HEK293 (cell line): ENCODE results near the gene NDE1.

Experiments
- CTCF ChIA-PET: fragments of 350-600 bp; formaldehyde crosslinking; extraction: SDS; loops from one replicate; lab custom pipeline; 2021; ENCODE audit warnings: antibody characterized with exemption; lab: Yijun Ruan, JAX
- POLR2A ChIA-PET: fragments of 300-600 bp; formaldehyde crosslinking; extraction: SDS; loops from one replicate; lab custom pipeline; 2020; ENCODE audit warnings: antibody characterized with exemption, inconsistent platforms; lab: Yijun Ruan, JAX
- H3K27ac ChIP-seq: fragments of 200-500 bp; sonication (Bioruptor generic); 2 replicates; pipeline ENCODE4 v1.5.1; 2014; ENCODE audit warnings: low read depth, low read length, control low read depth, inconsistent platforms; ENCODE audit errors: extremely low read depth
- H3K36me3 ChIP-seq, 2 experiments: fragments of 200-500 bp in 1 of 2; sonication (Bioruptor generic) in 1 of 2; 1 replicate in 1 of 2; 2 replicates in 1 of 2; pipeline ENCODE4 v1.5.1; 2014 to 2017; ENCODE audit warnings: inconsistent platforms in 2 of 2, low read length in 2 of 2; ENCODE audit not compliant: control insufficient read depth in 2 of 2, insufficient read depth in 1 of 2
- H3K4me1 ChIP-seq: fragments of 200-500 bp; sonication (Bioruptor generic); 2 replicates; pipeline ENCODE4 v1.5.1; 2014; ENCODE audit warnings: mild to moderate bottlenecking, low read length, inconsistent platforms; ENCODE audit not compliant: control insufficient read depth, insufficient read depth
- H3K4me3 ChIP-seq: 2 replicates; pipeline ENCODE4 v1.5.1; 2011; ENCODE audit warnings: low read depth, mild to moderate bottlenecking, control low read depth, low read length, moderate library complexity
- H3K9me3 ChIP-seq: fragments of 200-500 bp; sonication (Bioruptor generic); 2 replicates; pipeline ENCODE4 v1.5.1; 2014; ENCODE audit warnings: low read depth, low read length, inconsistent platforms; ENCODE audit not compliant: control insufficient read depth, insufficient read depth
- BCL11A ChIP-seq: fragments of 450-650 bp; formaldehyde crosslinking; IDR thresholded peaks from 2 replicates; pipeline ENCODE4 v1.5.1; 2016; ENCODE audit warnings: low read depth, missing biosample characterization, missing genetic modification characterization
- MEIS1 ChIP-seq: sonication (generic); formaldehyde crosslinking; IDR thresholded peaks from 2 replicates; pipeline ENCODE4 v1.8.1; 2022; ENCODE audit warnings: missing genetic modification reagents, mild to moderate bottlenecking, borderline replicate concordance
- PBX3 ChIP-seq: sonication (generic); formaldehyde crosslinking; IDR thresholded peaks from 2 replicates; pipeline ENCODE4 v1.8.1; 2022; ENCODE audit warnings: mild to moderate bottlenecking, moderate library complexity, missing genetic modification reagents
- REST ChIP-seq: fragments of 450-650 bp; formaldehyde crosslinking; IDR thresholded peaks from 2 replicates; pipeline ENCODE4 v1.5.1; 2016; ENCODE audit warnings: missing biosample characterization, missing genetic modification characterization
- TSHZ1 ChIP-seq: fragments of 450-650 bp; formaldehyde crosslinking; IDR thresholded peaks from 2 replicates; pipeline ENCODE4 v1.5.1; 2016; ENCODE audit warnings: missing biosample characterization, missing genetic modification characterization, borderline replicate concordance
- ZNF184 ChIP-seq: fragments of 450-650 bp; IDR thresholded peaks from 2 replicates; pipeline ENCODE4 v1.5.1; 2018; ENCODE audit warnings: missing biosample characterization, mild to moderate bottlenecking, missing genetic modification characterization
- ZNF248 ChIP-seq: fragments of 450-650 bp; formaldehyde crosslinking; IDR thresholded peaks from 2 replicates; pipeline ENCODE4 v1.5.1; 2017; ENCODE audit warnings: missing biosample characterization, missing genetic modification characterization
- ZNF26 ChIP-seq: fragments of 450-650 bp; formaldehyde crosslinking; IDR thresholded peaks from 2 replicates; pipeline ENCODE4 v1.5.1; 2016; ENCODE audit warnings: missing biosample characterization, missing genetic modification characterization
- ZNF510 ChIP-seq: fragments of 450-650 bp; formaldehyde crosslinking; IDR thresholded peaks from 2 replicates; pipeline ENCODE4 v1.5.1; 2018; ENCODE audit warnings: mild to moderate bottlenecking, missing genetic modification characterization, missing biosample characterization; ENCODE audit not compliant: insufficient replicate concordance
- ZNF544 ChIP-seq: fragments of 450-650 bp; formaldehyde crosslinking; IDR thresholded peaks from 2 replicates; pipeline ENCODE4 v1.5.0; 2017; ENCODE audit warnings: missing biosample characterization, missing genetic modification characterization
- ZXDB ChIP-seq: fragments of 450-650 bp; formaldehyde crosslinking; IDR thresholded peaks from 2 replicates; pipeline ENCODE4 v1.5.1; 2016; ENCODE audit warnings: missing biosample characterization, missing genetic modification characterization
- TF ChIP-seq, protein P1 (sequence below): fragments of 450-650 bp; formaldehyde crosslinking; IDR thresholded peaks from 2 replicates; pipeline ENCODE4 v1.5.1; 2016; ENCODE audit warnings: missing biosample characterization, missing genetic modification characterization, borderline replicate concordance
- TF ChIP-seq, protein P2 (sequence below): fragments of 450-650 bp; formaldehyde crosslinking; IDR thresholded peaks from 2 replicates; pipeline ENCODE4 v1.5.1; 2016; ENCODE audit warnings: missing biosample characterization, missing genetic modification characterization
- TF ChIP-seq, protein P3 (sequence below): IDR thresholded peaks from 2 replicates; pipeline ENCODE4 v1.6.1; 2011; ENCODE audit warnings: mild to moderate bottlenecking, low read depth, low read length, borderline replicate concordance
- TF ChIP-seq, protein P4 (sequence below): fragments of 450-650 bp; formaldehyde crosslinking; IDR thresholded peaks from 2 replicates; pipeline ENCODE4 v1.5.1; 2017; ENCODE audit warnings: missing biosample characterization, missing genetic modification characterization

NDE1 gene

GRCh38 chr16:15749371-15749770 is 99.3 kb downstream of the NDE1 start:
- ChIA-PET POLR2A (interaction anchor here (0.7 kb wide), 1 partner anchor 86 kb away, joined by 3 read pairs; no protein-coding TSS in a partner anchor), CTCF (interaction anchor here (0.6 to 1.2 kb wide), 2 partner anchors 17 to 107 kb away, joined by 3 read pairs; no protein-coding TSS in a partner anchor)
- H3K4me1 ChIP-seq, result no peaks in the 10 kb centered on the region
- no peak overlapping the region for H3K27ac ChIP-seq
- H3K36me3 ChIP-seq, result no peaks in the 10 kb centered on the region
- no peak overlapping the region for H3K4me3 ChIP-seq
- H3K9me3 ChIP-seq, result no peaks in the 10 kb centered on the region
- TF ChIP-seq REST (tag by site-specific recombination), result no peak
- TF ChIP-seq, all 188 proteins: peak for 0

DNA sequence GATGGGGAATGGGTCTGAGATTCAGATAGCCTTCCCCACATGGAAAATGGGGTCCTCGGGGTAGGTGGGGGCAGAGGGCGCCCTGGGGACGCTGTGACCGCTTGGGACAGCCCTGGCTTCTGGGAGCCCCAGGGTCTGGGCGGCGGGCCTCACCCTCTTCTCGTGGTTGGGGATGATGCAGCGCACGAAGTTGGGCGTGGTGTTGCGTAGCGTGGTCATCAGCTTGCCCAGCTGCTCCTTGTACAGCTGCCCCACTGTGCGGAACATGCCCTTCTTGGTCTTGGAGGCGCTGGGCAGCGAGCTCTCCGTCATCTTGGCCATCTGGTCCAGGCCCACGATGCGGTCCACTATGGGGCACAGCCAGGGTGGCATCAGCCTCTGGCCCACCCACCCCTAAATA is 99.9 kb downstream of the NDE1 start:
- H3K4me1 ChIP-seq, result no peaks in the 10 kb centered on the region
- H3K27ac ChIP-seq, result no peak overlapping the region
- H3K9me3 ChIP-seq, result no peaks in the 10 kb centered on the region
- TF ChIP-seq MEIS1 (CRISPR knock-in tag) (no peak), ZNF544 (no peak), TSHZ1 (tag by site-specific recombination) (no peak)
- TF ChIP-seq, protein P1, sequence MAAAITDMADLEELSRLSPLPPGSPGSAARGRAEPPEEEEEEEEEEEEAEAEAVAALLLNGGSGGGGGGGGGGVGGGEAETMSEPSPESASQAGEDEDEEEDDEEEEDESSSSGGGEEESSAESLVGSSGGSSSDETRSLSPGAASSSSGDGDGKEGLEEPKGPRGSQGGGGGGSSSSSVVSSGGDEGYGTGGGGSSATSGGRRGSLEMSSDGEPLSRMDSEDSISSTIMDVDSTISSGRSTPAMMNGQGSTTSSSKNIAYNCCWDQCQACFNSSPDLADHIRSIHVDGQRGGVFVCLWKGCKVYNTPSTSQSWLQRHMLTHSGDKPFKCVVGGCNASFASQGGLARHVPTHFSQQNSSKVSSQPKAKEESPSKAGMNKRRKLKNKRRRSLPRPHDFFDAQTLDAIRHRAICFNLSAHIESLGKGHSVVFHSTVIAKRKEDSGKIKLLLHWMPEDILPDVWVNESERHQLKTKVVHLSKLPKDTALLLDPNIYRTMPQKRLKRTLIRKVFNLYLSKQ (tag by site-specific recombination), result no peak
- ChIA-PET POLR2A (no interaction called here), CTCF (no interaction called here)
- H3K4me3 ChIP-seq, result no peak overlapping the region
- no peaks in the 10 kb centered on the region for H3K36me3 ChIP-seq

DNA sequence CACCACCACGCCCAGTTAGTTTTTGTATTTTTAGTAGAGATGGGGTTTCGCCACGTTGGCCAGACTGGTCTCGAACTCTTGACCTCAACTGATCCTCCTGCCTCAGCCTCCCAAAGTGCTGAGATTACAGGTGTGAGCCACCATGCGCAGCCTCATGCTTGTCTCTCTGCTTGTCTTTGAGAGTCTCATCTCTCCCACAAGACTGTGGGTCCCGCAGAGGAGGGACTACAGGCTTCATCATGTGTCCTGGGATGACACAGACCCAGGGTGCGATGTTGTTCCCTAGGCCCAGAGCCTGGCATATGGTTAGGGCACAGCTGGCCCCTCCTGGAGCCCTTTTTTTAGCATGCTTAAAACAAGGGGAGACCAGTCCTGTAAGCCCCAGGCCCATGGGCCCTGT is 101.9 kb downstream of the NDE1 start:
- H3K27ac ChIP-seq, result no peak overlapping the region
- ChIA-PET POLR2A (no interaction called here), CTCF (no interaction called here)
- H3K9me3 ChIP-seq, result no peaks in the 10 kb centered on the region
- H3K4me1 ChIP-seq, result no peaks in the 10 kb centered on the region
- H3K4me3 ChIP-seq, result no peak overlapping the region
- no peaks in the 10 kb centered on the region for H3K36me3 ChIP-seq
- TF ChIP-seq PBX3 (CRISPR knock-in tag) (no peak), ZXDB (tag by site-specific recombination) (no peak), ZNF184 (no peak), ZNF26 (tag by site-specific recombination) (no peak), ZNF248 (no peak), BCL11A (tag by site-specific recombination) (no peak), ZNF510 (tag by site-specific recombination) (no peak)
- TF ChIP-seq, protein P2, sequence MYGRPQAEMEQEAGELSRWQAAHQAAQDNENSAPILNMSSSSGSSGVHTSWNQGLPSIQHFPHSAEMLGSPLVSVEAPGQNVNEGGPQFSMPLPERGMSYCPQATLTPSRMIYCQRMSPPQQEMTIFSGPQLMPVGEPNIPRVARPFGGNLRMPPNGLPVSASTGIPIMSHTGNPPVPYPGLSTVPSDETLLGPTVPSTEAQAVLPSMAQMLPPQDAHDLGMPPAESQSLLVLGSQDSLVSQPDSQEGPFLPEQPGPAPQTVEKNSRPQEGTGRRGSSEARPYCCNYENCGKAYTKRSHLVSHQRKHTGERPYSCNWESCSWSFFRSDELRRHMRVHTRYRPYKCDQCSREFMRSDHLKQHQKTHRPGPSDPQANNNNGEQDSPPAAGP (tag by site-specific recombination), result no peak
- TF ChIP-seq, protein P3, sequence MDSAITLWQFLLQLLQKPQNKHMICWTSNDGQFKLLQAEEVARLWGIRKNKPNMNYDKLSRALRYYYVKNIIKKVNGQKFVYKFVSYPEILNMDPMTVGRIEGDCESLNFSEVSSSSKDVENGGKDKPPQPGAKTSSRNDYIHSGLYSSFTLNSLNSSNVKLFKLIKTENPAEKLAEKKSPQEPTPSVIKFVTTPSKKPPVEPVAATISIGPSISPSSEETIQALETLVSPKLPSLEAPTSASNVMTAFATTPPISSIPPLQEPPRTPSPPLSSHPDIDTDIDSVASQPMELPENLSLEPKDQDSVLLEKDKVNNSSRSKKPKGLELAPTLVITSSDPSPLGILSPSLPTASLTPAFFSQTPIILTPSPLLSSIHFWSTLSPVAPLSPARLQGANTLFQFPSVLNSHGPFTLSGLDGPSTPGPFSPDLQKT, result no peak
- TF ChIP-seq, protein P4, sequence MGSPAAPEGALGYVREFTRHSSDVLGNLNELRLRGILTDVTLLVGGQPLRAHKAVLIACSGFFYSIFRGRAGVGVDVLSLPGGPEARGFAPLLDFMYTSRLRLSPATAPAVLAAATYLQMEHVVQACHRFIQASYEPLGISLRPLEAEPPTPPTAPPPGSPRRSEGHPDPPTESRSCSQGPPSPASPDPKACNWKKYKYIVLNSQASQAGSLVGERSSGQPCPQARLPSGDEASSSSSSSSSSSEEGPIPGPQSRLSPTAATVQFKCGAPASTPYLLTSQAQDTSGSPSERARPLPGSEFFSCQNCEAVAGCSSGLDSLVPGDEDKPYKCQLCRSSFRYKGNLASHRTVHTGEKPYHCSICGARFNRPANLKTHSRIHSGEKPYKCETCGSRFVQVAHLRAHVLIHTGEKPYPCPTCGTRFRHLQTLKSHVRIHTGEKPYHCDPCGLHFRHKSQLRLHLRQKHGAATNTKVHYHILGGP (tag by site-specific recombination), result no peak
